DMS 273 (cell line): ENCODE measurements around the gene RBM14.
"Not testable (repeated sequence)": the region's sequence is repeated elsewhere in the genome, so short reads cannot be mapped to it uniquely, and the experiment has no call there.

Experiments used
- DNase-seq: peaks from one replicate; lab custom pipeline; 2025; ENCODE audit not compliant: unreplicated experiment; lab: John Stamatoyannopoulos, UW

Gene RBM14

DNA sequence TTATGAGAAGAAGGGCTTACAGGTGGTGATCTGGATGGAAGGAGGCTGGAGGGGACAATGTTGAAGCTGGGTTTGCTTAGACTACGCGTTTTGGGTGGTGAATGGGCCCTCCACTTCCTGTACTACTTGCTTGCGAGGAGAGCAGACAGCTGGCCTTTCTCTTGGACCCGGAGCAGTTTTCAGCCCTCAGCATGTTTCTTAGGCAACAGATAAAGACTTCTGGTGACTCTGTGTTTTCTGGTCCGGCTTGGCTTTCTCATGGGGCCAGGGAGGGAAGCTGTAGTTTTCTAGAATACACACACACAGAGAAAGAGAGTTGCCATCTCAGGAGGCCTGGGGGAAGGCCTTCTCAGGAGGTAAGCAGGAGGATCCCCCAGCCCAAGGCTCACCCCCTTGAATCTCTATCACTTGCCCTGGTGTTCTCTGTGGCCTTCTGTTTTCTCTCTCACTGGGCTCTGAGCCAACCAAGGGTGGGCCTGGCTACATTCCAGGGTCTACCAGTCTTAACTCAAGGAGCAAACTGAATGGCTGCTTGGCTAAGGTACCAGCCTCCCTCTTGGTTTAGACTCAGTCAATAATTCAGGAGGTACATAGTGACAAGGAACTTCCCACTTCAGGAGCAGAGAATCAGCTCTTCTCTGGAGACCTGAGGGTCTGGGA lies 21.1 kb upstream of the RBM14 start:
- peak; percentile 51 for DNase-seq

DNA sequence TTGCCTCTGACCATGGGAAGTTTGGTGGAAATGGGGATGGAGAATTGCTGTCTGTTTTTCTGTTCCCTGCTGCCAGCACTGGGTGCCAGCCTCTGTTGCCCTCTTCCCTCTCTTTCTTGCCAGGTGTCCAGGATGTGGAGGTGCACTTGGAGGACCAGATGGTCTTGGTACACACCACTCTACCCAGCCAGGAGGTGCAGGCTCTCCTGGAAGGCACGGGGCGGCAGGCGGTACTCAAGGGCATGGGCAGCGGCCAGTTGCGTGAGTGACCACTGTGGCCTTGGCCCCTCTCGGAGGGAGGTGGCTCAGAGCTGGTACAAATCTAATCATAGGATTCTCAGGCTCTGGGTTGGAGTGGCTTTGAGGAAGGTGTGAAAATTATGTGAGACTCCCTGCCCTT lies 17.4 kb upstream of the RBM14 start:
- DNase-seq: no peak

DNA sequence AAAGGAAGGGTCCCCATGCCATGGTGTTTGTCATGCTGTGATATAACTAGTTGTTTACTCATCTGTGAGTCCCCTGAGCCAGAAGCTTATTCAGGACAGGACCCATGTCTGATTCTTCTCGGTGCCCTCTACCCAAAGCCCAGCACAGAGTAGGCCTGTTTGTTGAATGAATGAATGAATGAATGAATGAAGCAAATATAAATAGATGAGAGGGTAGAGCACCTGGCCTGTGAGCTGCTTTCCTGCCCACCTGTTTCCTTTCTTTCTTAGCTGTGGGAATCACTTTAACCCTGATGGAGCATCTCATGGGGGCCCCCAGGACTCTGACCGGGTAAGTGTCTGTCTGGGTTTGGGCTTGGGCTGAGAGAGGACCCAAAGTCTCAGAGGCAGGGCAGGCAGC lies 16.2 kb upstream of the RBM14 start:
- no peak for DNase-seq

GRCh38 chr11:66600631-66601233 lies 15.7 kb upstream of the RBM14 start:
- no peak for DNase-seq

- no peak for DNase-seq
Observed at GRCh38 chr11:66603072-66603471, 13.4 kb upstream of the RBM14 start.

DNA sequence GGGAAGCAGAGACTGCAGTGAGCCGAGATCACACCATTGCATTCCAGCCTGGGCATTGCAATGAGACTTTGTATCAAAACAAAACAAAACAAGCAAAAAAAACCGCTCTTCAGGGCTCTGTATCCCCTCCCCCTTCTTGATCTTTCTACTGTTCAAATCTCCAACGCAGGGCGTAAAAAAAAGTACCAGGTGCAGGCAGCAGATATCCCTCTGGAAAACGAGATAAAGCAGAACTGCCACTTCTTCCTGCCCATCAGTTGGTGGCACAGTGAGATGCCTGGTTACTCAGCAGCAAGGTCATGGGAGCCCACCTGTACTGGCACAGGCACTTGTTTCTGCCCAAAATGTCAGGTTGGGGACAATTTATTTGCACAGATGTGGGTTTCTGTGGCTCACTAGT lies 12.3 kb upstream of the RBM14 start:
- no peak for DNase-seq

GRCh38 chr11:66606608-66607007 lies 9.8 kb upstream of the RBM14 start:
- not testable (repeated sequence) for DNase-seq

DNA sequence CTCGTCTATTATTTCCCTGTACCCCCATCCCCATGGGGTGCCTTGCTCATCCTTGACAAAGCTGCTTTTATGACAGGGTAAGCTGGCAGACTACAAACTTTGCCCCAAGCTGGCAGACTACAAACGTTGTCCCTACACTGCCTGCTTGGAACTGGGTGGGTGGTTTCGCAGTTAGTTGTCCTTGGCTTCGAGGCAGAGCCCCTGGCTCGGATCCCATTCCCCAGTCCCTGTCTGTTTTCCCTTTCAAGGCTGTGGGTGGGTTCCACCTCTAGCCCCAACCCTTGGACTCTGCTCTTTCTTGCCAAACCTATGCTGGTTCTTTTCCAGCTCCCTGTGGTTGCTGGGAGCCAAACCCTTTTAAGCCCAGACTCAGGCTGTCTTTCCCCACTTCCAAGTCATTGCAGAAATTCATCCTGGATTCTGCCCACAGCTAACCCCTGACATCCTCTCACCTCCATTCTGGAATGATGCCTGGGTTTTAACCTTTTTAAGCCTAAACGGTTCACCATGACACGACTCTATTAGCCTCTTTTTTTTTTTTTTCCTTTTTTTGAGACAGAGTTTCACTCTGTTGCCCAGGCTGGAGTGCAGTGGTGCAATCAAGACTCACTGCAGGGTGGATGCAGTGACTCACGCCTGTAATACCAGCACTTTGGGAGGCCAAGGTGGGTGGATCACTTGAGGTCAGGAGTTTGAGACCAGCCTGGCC lies 9.2 kb upstream of the RBM14 start:
- peak; percentile 41 for DNase-seq

- DNase-seq: no peak
Observed at GRCh38 chr11:66609721-66610617, 6.5 kb upstream of the RBM14 start.

GRCh38 chr11:66612458-66612857 lies 4.0 kb upstream of the RBM14 start:
- DNase-seq: no peak

DNA sequence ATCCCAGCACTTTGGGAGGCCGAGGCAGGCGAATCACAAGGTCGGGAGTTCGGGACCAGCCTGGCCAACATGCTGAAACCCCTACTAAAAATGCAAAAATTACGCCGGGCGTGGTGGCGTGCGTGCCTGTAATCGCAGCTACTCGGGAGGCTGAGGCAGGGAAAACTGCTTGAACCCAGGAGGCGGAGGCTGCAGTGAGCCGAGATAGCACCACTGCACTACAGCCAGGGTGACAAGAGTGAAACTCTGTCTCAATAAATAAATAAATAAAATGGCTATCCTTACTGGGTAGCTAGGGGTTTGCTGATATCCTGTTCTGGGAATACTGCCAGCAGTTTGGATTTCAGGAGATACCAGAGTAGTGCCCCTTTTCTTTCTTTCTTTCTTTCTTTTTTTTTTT lies 2.4 kb upstream of the RBM14 start:
- DNase-seq: peak; percentile 15

DNA sequence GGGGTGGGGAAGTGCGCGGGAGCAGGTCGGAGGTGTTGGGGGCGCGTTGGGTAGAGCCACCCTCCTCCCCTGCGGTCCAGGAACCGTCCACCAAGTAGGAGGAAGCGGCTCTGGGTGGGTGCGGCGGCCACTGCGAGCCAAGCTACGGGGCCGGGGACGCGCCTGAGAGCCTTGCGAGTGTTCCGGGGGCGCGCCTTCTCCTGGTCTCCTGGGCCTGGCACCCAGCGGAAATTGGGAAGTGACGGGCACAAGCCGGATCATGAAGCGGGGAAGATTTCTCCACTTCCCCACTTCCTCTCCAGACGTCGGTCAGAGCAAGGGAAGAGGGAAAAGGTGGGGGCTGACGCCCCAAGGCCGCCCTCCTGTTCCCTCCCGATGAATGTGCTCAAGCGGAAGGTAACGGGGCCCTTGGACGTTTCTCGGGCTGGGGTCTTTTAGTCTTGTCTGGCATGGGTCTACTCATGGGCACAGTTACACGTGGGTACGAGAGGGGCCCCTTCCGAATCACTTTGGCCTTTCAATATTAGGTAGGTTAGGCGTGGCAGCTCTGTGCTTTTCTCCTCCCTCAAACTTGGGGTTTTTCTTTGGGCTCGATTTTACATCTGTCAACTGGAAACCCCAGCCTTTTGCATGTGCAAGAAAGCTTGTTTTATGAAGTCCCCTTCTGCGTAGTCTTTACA lies 865 bp downstream of the RBM14 start:
- peak; percentile 79 for DNase-seq

- no peak for DNase-seq
Observed at GRCh38 chr11:66619080-66619554, 2.7 kb downstream of the RBM14 start.

GRCh38 chr11:66624450-66624849 lies 8.0 kb downstream of the RBM14 start:
- peak; percentile 30 for DNase-seq

DNA sequence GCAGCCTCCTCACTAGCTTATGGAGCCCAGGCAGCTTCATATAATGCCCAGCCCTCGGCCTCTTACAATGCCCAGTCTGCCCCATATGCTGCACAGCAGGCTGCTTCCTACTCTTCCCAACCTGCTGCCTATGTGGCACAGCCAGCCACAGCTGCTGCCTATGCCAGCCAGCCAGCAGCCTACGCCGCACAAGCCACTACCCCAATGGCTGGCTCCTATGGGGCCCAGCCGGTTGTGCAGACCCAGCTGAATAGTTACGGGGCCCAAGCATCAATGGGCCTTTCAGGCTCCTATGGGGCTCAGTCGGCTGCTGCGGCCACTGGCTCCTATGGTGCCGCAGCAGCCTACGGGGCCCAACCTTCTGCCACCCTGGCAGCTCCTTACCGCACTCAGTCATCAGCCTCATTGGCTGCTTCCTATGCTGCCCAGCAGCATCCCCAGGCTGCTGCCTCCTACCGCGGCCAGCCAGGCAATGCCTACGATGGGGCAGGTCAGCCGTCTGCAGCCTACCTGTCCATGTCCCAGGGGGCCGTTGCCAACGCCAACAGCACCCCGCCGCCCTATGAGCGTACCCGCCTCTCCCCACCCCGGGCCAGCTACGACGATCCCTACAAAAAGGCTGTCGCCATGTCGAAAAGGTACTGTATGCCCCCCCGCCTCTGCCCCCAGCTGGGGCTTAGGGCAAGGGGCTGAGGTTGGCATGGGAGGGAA lies 8.8 kb downstream of the RBM14 start:
- DNase-seq: no peak

DNA sequence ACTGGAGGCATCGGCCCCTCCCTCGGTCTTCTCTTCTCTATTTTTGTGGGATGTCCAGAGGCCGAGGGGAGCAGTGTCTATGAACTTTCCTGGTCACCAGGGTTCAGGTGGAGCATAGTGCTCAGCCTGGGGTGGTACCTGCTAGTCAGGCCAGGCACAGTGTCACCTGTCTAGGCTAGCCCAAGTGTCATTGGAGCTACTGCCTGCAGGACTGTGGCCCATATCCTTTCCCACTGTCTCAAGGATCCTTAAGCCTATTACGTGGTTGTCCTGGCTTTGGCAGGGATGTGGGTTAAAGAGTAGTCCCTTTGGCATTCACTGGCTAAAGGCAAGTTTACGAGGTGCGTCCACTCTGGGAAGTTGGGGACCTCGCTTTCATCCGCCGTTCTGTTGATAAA lies 9.3 kb downstream of the RBM14 start:
- no peak for DNase-seq

DNA sequence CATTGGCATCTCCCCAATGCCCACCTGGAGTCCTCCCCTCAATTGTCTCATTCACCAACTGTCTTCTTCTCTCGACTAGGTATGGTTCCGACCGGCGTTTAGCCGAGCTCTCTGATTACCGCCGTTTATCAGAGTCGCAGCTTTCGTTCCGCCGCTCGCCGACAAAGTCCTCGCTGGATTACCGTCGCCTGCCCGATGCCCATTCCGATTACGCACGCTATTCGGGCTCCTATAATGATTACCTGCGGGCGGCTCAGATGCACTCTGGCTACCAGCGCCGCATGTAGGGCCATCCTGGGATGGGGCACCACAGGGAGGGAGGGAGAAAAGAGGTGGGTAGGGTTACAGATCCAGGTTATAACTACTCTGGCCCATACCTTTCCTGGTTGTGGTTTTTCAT lies 10.0 kb downstream of the RBM14 start:
- no peak for DNase-seq

DNA sequence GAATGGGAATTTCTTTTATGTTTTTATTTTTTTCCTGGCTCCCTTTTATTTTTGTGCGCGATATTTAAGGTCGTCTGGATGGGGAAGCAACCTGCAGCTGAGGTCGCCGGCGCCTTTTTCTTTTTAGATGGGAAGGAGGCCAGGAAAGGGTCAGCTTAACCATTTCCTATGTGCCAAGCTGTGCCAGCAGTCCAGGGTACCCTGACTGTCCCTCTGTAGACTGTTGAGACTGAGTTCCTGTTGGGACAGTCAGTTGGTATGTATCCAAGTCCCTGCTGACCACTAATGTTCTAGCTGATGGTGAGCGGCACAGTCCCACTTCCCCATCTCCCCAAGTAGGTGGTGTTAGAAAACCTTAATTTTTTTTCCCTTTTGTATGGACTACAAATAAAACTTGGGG lies 10.5 kb downstream of the RBM14 start:
- no peak for DNase-seq

DNA sequence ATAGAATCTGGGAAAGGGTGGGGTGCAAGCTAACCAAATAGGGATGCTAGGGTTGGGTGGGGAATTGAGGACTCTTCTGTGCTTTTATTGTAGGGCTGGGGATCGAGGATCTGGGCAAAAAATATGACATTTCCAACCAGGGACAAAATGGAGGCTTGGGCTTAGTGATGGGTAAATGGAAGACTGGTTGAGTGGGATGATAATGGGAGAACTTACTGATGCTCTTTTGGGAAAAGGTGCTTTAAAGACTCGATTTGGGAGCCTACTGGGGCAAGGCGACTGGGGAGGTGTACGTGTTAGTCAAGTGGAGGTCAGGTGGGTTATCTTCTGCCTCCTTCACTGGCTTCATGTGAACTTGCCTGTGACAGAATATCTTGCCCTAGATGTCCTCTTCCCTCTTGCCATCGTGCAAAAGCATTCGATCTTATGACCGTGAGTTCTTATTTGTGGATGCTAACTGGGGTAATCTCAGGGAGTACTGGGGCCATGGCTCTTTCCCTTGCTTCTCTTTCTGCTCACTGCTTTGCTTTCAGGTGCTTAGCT lies 11.7 kb downstream of the RBM14 start:
- no peak for DNase-seq

- no peak for DNase-seq
Observed at GRCh38 chr11:66629356-66629755, 12.9 kb downstream of the RBM14 start.
